Tongue (tissue), 2 donors: ENCODE data around the gene PLEKHF1. TPM values are rescaled to one million over a fixed set of nuclear protein-coding genes. Genes with fewer than 3 reads are reported as not detected.
A peak's percentile ranks its signal among the peaks of the same experiment; 100 is the strongest.

ENCODE experiments used
- DNase-seq: peaks from one replicate; pipeline ENCODE4 v3.0.0-alpha.2; 2015
- total RNA-seq: library from RNA; depleted of rRNA; stranded (reverse); fragments of >200 nt; gene quantifications from one replicate; pipeline ENCODE4 v1.2.3, GENCODE V29; 2014

PLEKHF1 gene
- total RNA-seq, 1 donor from 2014 or later = 52.9 TPM

GRCh38 chr19:29635963-29636362 lies 29.3 kb upstream of the PLEKHF1 start:
- no peak for DNase-seq

- DNase-seq = peak; percentile 21
Observed at GRCh38 chr19:29636553-29637360, 28.5 kb upstream of the PLEKHF1 start.

DNA sequence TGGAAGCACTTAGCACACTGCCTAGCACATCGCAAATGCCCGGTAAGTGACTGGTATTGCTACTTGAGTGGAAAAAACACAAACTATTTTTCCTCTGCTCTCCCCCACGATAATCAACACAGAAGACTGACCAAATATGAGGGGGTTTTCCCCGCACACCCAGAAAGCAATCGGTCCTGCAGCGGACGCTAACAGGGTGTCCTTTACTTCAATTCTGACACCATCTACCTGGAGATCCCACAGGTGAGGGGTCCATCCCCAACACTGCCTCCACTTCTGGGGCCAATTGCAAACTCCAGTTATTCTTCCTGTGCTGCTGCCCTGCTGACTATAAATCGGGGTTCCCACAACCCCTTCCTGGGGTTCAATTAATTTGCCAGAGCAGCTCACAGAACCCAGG lies 26.2 kb upstream of the PLEKHF1 start:
- no peak for DNase-seq

- no peak for DNase-seq
Observed at GRCh38 chr19:29640231-29640630, 25.0 kb upstream of the PLEKHF1 start.

DNA sequence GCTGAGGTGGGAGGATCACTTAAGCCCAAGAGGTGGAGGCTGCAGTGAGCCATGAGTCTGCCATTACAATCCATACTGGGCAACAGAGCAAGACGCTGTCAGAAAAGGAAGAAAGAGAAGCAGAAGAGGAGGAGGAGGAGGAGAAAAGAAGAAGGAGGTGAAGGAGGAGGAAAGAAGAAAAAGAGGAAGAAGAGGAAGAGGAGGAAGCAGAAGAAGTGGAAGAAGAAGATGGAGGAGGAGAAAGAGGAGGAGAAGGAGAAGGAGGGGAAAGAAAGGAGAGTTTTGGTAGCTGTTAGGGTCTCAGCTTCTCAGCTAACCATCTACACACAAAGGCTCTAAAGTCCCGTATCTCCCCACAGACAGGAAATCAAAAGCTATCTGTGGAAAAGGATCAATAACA lies 23.7 kb upstream of the PLEKHF1 start:
- DNase-seq = no peak

DNA sequence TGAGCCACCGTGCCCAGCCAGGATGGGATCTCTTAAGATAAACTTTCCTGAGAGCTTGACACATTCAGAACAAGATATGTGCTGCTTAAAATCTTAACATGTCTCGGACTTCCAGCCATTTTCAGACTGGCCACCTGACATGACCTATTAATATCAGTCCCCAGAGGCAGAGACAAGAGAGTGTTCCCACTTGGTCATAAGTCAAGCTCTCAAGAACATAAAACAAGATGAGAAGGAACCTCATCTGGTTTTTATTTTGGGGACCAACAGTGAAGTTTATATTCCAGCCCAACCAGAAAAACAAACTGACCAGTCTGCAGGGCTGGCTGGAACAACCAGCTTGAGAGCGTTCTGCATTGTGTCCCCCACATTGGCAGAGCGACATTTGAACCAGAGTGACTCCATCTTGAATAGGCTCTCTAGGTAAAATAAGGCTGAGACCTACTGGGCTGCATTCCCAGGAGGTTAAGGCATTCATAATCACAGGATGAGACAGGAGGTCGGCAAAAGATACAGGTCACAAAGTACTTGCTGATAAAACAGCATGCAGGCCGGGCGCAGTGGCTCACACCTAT lies 21.8 kb upstream of the PLEKHF1 start:
- no peak for DNase-seq

- DNase-seq = no peak
Observed at GRCh38 chr19:29644210-29644609, 21.1 kb upstream of the PLEKHF1 start.

DNA sequence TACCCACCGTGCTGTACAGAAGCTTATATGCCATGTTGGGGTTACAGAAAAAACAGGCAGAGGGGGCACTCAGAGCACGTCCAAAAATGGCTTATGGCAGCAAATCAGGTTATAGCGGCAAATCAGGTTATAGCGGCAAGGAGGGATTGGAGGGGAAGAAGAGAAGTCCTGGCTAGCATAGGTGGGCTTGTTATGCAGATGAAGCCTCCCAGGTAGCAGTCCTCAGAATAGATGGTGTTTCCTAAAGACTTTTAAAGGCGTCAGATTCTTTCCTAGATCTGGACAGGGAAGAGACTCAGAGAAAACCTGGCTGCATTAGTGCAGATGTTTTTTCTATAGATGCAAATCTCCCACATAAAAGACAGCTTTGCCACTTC lies 19.8 kb upstream of the PLEKHF1 start:
- no peak for DNase-seq

DNA sequence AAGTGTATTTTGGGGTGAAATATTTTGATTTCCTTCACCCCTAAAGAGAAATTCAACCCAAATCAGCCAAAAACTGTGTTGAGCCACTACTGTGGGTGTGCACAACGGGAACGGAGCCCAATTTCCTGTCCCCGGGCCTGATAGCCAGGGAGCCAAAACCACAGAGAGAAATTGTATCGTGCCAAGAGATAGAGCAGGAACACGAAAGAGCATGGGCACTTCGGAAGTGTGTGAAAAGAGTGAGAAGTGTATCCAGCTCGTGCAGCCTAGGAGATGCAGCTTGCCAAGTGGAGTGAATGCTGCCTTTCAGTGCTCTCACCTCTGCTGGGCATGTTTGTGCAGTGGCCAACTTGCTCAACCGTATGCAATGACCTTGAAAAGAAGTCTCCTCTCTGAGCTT lies 19.4 kb upstream of the PLEKHF1 start:
- DNase-seq = no peak

DNA sequence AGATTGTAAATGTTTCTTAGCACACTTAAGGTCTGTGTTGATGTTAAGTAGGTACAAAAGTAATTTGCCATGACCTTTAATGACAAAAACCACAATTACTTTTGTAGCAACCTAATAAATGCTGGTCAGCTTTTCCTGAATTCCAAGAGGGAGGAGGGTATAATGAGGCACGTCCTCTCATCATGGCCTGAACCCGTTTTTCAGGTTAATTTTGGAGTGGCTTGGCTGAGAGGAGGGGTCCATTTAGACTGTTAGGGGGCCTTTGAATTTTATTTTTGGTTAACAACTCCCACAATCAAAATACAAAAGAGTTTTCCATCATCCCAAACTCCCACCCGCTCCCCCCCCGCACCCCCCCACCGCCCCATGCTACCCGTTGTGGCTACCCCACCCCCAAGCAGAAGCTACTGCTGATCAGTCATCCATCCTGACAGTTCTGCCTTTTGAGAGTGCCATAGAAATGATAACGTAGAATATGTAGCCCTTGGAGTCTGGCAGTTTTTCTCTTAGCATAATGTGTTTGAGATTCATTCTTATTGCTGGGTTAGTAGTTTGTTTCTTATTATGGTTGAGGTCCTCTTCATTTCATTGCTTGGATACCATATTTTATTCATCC lies 14.4 kb upstream of the PLEKHF1 start:
- no peak for DNase-seq

- no peak for DNase-seq
Observed at GRCh38 chr19:29651622-29652394, 13.5 kb upstream of the PLEKHF1 start.

GRCh38 chr19:29653398-29653797 lies 11.9 kb upstream of the PLEKHF1 start:
- no peak for DNase-seq

GRCh38 chr19:29655648-29656335 lies 9.5 kb upstream of the PLEKHF1 start:
- no peak for DNase-seq

- no peak for DNase-seq
Observed at GRCh38 chr19:29658221-29658991, 6.9 kb upstream of the PLEKHF1 start.

GRCh38 chr19:29660835-29661234 lies 4.4 kb upstream of the PLEKHF1 start:
- DNase-seq = no peak

DNA sequence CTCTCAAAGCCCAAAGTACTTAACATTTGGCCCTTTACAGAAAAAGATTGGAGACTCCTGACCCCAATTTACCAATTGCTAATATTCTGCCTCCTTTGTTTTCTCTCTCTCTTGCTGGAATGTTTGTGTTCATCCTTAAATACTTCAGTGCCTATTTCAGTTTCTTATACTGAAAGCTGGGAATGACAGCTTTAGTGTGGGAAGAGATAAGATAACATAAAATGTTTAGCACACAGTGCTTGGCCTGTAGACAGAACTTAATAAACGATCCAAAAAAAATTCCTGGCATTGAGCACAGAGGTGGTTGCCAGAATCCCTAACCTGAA lies 3.0 kb upstream of the PLEKHF1 start:
- DNase-seq = no peak

DNA sequence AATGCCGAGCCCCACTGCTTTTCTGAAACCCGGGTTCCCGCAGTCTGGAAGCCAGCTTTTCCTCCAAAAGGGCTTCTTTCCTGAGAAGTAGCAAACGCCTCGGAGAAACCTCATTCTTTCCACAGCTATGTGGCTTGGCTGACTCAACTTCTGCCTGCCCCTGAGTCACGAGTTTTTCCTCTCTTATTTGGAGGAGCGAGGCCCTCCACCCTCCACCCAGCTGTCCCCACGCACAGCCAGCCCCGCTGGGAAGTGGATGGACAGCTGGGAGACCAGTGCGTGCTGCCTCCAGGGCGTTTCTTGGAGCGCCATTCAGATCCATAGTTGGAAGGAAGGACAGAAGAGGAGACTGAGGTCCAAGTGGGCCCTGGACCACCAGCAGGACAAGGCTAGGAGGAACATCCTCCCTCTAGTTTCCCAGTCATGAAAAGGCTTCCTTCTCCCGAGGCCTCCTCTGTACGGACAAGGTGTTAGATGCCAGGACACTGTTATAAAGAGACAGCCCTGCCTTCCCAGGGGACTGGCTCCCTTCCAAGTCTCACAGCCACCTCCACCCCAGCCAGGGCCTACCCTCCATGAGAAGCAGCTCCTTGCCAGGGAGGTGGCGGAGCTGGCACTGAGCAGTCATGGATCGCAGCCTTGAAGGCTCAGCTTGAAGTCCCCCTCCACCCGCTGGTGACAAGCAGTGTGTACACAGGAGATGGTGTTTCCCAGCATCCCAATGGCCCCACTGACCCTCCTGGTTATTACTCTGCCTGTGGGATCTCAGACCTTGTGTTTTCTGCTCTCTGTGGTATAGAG lies 2.5 kb upstream of the PLEKHF1 start:
- DNase-seq = peak; percentile 67

DNA sequence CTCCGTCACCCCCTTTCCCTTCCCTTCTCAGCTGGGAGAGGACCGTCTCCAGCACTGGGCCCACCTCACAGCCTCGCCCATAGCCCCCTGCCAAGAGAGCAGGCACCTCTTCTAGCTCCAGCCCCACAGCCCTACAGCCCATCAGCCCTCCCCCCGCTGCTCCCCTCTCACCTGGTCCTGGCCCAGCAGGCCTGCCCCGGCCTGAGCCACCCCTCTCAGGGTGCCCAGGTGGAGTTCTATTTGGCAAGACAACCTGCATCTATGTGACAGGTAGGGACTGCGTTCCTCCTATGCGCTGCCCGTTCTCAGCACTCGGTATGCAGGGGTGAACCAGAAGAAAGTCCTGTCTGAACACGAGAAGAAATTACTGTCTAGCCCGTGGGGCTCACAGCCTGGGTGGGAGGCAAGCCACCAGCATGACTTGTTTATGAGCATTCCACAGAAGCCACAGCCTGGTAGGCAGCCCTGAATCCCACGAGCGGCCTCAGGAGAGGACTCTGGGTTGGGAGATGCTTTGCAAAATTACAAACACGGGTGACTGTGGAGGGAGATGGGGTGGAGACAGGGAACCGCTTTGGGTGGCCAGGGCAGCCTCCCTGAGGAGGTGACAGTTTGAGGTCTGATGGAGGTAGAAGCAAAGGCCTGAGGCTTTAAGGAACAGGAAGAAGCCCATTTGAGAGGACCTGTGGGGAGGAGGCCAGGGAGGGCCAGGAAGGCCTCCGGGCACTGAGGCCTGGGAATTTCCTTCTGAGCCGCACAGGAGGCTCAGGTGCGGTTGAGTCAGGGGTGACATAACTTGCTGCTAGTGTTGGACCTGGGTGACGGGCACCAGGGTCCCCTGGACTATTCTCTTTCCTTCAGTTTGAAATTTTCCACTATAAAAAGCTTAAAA lies 1.2 kb upstream of the PLEKHF1 start:
- no peak for DNase-seq

GRCh38 chr19:29664753-29665214 lies 477 bp upstream of the PLEKHF1 start:
- DNase-seq = no peak
